ENCODE results near the gene SHISA7. TPM values are rescaled to one million over a fixed set of nuclear protein-coding genes. Genes with fewer than 3 reads are reported as not detected.
A peak's percentile ranks its signal among the peaks of the same experiment; 100 is the strongest.

Gene SHISA7
- total and polyA plus RNA-seq, 2 experiments from 2014 or later = not detected

DNA sequence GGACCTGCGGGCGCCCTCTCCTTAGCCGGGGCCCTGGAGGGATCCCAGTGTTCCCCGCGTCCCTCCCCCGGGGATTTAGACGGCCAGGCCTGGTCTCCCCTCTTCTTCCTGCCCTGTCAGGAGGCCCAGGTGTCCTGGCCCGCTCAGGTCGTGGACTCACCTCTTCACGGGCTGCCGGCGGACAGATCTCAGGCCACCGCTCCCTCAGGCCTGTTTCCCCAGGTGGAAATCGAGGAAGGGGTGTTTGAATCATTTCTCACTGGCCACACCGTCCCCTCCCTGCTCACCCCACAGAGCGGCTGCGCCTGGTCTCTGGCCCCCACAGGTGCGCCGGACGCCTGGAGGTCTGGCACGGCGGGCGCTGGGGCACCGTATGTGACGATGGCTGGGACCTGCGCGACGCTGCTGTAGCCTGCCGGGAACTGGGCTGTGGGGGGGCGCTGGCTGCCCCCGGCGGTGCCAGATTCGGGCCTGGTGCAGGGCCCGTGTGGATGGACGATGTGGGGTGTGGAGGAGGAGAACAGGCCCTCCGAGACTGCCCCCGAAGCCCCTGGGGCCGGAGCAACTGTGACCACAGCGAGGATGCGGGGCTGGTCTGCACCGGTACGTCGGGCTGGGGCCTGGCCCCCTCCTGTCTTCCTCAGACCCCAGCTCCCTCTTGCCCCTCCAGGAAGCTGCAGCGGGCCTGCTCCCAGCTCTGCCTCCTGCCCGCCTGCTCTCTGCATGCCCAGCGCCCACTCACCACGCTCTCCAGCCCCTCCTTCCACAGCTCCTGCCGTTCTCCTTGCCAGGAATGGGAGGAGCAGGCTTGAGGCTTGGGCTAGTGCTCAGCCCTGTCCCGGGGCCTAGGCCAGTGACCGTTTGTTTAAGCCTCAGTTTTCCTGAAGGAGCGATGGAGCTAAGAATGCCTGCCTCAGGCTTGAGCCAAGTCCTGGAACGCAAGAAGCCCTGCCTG, 47.7 kb upstream of the SHISA7 start:
- H3K79me2 ChIP-seq (ENCODE audit: insufficient read depth) = no peaks in the 10 kb centered on the region
- no peaks in the 10 kb centered on the region for H3K36me3 ChIP-seq (ENCODE audit: low read depth)
- TF ChIP-seq EZH2 (IDR thresholded peaks at IDR 0.05; ENCODE audit: insufficient read depth, poor library complexity, severe bottlenecking) (no peak), EZH2phosphoT487 (IDR thresholded peaks at IDR 0.05; ENCODE audit: insufficient read depth, low read depth) (no peak)
- no peaks in the 10 kb centered on the region for H3K9me2 ChIP-seq (ENCODE audit: insufficient read depth)
- no peak overlapping the region for H3K9ac ChIP-seq
- H2AFZ ChIP-seq = no peak overlapping the region
- H3F3A ChIP-seq (ENCODE audit: insufficient read depth) = peaks cover 12% of the 10 kb centered on the region
- in situ Hi-C loops (cut with MboI) = no loop called here
- peaks cover 31% of the 10 kb centered on the region for H3K4me1 ChIP-seq (ENCODE audit: insufficient read depth)
- no peaks in the 10 kb centered on the region for H4K20me1 ChIP-seq (ENCODE audit: insufficient read depth)
- DNase-seq = peak; percentile 40
- H3K27ac ChIP-seq = no peak overlapping the region
- H3K27me3 ChIP-seq (replicated peaks; ENCODE audit: insufficient read depth) = no peaks in the 10 kb centered on the region
- no peak overlapping the region for H3K4me3 ChIP-seq
- H3K4me2 ChIP-seq (ENCODE audit: unreplicated experiment) = no peak overlapping the region
- no peaks in the 10 kb centered on the region for H3K9me3 ChIP-seq (ENCODE audit: low read depth)
- WGBS, 2 experiments (ENCODE audit: low coverage in 1 of 2, low lambda C conversion rate in 2 of 2, missing lambda C conversion rate in 2 of 2) = 78 to 83% methylated on average over 47 to 52 of the region's 52 CpGs

GRCh38 chr19:55489711-55490477, 46.8 kb upstream of the SHISA7 start:
- WGBS, 2 experiments (ENCODE audit: low coverage in 1 of 2, low lambda C conversion rate in 2 of 2, missing lambda C conversion rate in 2 of 2) = 57 to 71% methylated on average over 8 to 18 of the region's 21 CpGs

DNA sequence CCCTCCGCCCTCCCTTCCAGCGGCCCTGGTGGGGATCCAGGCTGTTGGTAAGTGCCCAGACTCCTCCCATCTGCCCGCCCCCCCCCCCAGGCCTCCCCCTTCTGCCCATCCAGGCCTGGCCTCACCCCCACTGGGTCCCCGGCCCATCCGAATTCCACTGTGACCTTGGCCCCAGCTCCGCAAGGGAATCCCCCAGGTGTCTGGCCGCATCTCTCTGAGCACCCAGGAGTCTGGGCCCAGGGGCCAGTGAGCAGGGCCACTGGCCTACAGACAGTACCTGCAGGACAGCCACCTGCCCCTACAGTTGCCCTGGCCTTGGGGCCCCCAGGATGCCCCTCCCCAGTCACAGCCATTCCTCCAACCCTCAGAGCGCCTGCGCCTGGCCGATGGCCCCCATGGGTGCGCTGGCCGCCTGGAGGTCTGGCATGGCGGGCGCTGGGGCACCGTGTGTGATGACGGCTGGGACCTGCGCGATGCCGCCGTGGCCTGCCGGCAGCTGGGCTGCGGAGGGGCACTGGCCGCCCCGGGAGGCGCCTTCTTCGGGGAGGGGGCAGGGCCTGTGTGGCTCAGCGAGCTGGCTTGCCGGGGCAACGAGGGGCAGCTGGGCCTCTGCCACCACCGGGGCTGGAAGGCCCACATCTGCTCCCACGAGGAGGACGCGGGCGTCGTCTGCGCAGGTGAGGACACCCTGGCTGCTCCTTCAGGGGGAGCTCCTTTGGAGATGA, 46.0 kb upstream of the SHISA7 start:
- no peak overlapping the region for H2AFZ ChIP-seq
- peaks cover 12% of the 10 kb centered on the region for H3F3A ChIP-seq (ENCODE audit: insufficient read depth)
- H3K9me3 ChIP-seq (ENCODE audit: low read depth) = no peaks in the 10 kb centered on the region
- TF ChIP-seq EZH2phosphoT487 (IDR thresholded peaks at IDR 0.05; ENCODE audit: insufficient read depth, low read depth) = no peak
- no peak for TF ChIP-seq EZH2 (IDR thresholded peaks at IDR 0.05; ENCODE audit: insufficient read depth, poor library complexity, severe bottlenecking)
- WGBS, 2 experiments (ENCODE audit: low coverage in 1 of 2, low lambda C conversion rate in 2 of 2, missing lambda C conversion rate in 2 of 2) = 49 to 60% methylated on average over 22 to 33 of the region's 36 CpGs
- H3K4me3 ChIP-seq = peak overlapping the region; percentile 33
- in situ Hi-C loops (cut with MboI) = no loop called here
- H3K27me3 ChIP-seq (replicated peaks; ENCODE audit: insufficient read depth) = no peaks in the 10 kb centered on the region
- peaks cover 33% of the 10 kb centered on the region for H3K4me1 ChIP-seq (ENCODE audit: insufficient read depth)
- no peak overlapping the region for H3K27ac ChIP-seq
- H3K4me2 ChIP-seq (ENCODE audit: unreplicated experiment) = peak overlapping the region; percentile 20
- H3K36me3 ChIP-seq (ENCODE audit: low read depth) = no peaks in the 10 kb centered on the region
- DNase-seq = no peak
- peak overlapping the region; percentile 71; the same call in 1 of the 2 replicates for H3K9ac ChIP-seq
- H4K20me1 ChIP-seq (ENCODE audit: insufficient read depth) = no peaks in the 10 kb centered on the region
- no peaks in the 10 kb centered on the region for H3K9me2 ChIP-seq (ENCODE audit: insufficient read depth)
- H3K79me2 ChIP-seq (ENCODE audit: insufficient read depth) = peaks cover 6% of the 10 kb centered on the region; the same call in 1 of the 2 replicates

More at GRCh38 chr19:55489711-55490477, 46.8 kb upstream of the SHISA7 start:
- TF ChIP-seq EZH2phosphoT487 (IDR thresholded peaks at IDR 0.05; ENCODE audit: insufficient read depth, low read depth) (no peak), EZH2 (IDR thresholded peaks at IDR 0.05; ENCODE audit: insufficient read depth, poor library complexity, severe bottlenecking) (no peak)
- no peaks in the 10 kb centered on the region; the same call in 1 of the 2 replicates for H3K79me2 ChIP-seq (ENCODE audit: insufficient read depth)
- H3K27me3 ChIP-seq (replicated peaks; ENCODE audit: insufficient read depth) = no peaks in the 10 kb centered on the region
- peak overlapping the region; percentile 20 for H3K4me2 ChIP-seq (ENCODE audit: unreplicated experiment)
- no peaks in the 10 kb centered on the region for H3K36me3 ChIP-seq (ENCODE audit: low read depth)
- no peaks in the 10 kb centered on the region for H4K20me1 ChIP-seq (ENCODE audit: insufficient read depth)
- H3K9me3 ChIP-seq (ENCODE audit: low read depth) = no peaks in the 10 kb centered on the region
- no peak overlapping the region for H2AFZ ChIP-seq
- H3F3A ChIP-seq (ENCODE audit: insufficient read depth) = peaks cover 12% of the 10 kb centered on the region
- in situ Hi-C loops (cut with MboI) = no loop called here
- peaks cover 33% of the 10 kb centered on the region for H3K4me1 ChIP-seq (ENCODE audit: insufficient read depth)
- H3K9me2 ChIP-seq (ENCODE audit: insufficient read depth) = no peaks in the 10 kb centered on the region
- H3K9ac ChIP-seq = 0 out of 2 replicates have a peak overlapping the region, but pooled peaks have one; percentile 23
- peak; percentile 31 for DNase-seq
- H3K27ac ChIP-seq = no peak overlapping the region
- peak overlapping the region; percentile 33; the same call in 1 of the 2 replicates for H3K4me3 ChIP-seq
